Measurements from ENCODE around the gene GCH1. TPM values are rescaled to one million over a fixed set of nuclear protein-coding genes. Genes with fewer than 3 reads are reported as not detected.

Gene GCH1
- total RNA-seq, 1 donor from 2014 or later = 3.6 TPM

DNA sequence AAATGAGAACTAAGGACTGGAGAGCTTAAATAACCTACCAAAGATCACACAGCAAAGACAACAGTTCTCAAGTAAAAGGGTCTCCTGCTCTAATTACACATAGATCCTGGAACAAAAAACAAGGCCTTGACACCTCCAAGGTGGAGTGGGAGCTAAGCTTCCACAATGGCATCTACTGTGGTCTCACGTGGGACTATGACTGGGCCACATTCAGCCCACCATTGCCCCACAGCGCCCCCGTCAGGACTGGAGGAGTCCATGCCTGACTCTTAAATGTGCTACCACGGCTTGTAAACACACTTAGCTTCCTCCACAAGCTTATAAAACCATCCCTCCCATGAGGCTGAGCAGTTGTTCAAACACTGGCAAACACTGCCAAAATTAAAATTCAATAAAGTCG is 88.5 kb downstream of the GCH1 start:
- Mint-ChIP-seq H3K4me3 (ENCODE audit: unreplicated experiment) (no peak overlapping the region), H3K9me3 (ENCODE audit: unreplicated experiment) (peaks cover 5% of the 10 kb centered on the region), H3K27ac (ENCODE audit: unreplicated experiment) (no peak overlapping the region), H3K4me1 (ENCODE audit: low read depth, unreplicated experiment) (peaks cover 8% of the 10 kb centered on the region), H3K36me3 (ENCODE audit: low read depth, unreplicated experiment) (peaks cover 2% of the 10 kb centered on the region), H3K27me3 (ENCODE audit: low read depth, unreplicated experiment) (peaks cover 19% of the 10 kb centered on the region)
- no peak overlapping the region for H3K4me2 ChIP-seq (ENCODE audit: low read length)
- peaks cover 3% of the 10 kb centered on the region for H3K27me3 ChIP-seq (ENCODE audit: insufficient read depth, low read length)
- no peak for TF ChIP-seq EZH2 (IDR thresholded peaks at IDR 0.05; ENCODE audit: insufficient read depth, low read length)
- TF ChIP-seq, protein P1, sequence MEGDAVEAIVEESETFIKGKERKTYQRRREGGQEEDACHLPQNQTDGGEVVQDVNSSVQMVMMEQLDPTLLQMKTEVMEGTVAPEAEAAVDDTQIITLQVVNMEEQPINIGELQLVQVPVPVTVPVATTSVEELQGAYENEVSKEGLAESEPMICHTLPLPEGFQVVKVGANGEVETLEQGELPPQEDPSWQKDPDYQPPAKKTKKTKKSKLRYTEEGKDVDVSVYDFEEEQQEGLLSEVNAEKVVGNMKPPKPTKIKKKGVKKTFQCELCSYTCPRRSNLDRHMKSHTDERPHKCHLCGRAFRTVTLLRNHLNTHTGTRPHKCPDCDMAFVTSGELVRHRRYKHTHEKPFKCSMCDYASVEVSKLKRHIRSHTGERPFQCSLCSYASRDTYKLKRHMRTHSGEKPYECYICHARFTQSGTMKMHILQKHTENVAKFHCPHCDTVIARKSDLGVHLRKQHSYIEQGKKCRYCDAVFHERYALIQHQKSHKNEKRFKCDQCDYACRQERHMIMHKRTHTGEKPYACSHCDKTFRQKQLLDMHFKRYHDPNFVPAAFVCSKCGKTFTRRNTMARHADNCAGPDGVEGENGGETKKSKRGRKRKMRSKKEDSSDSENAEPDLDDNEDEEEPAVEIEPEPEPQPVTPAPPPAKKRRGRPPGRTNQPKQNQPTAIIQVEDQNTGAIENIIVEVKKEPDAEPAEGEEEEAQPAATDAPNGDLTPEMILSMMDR (IDR thresholded peaks at IDR 0.05; ENCODE audit: insufficient read depth, low read depth, low read length) = peak; percentile 17
- FAIRE-seq = no peak
- peaks cover 8% of the 10 kb centered on the region for H3K4me1 ChIP-seq (ENCODE audit: insufficient read depth, low read length)
- H4K20me1 ChIP-seq (ENCODE audit: insufficient read depth, low read length) = no peaks in the 10 kb centered on the region
- H3K27ac ChIP-seq (ENCODE audit: low read depth, low read length) = no peak overlapping the region
- H3K9me3 ChIP-seq (ENCODE audit: insufficient read depth, low read depth, low read length) = no peaks in the 10 kb centered on the region
- H3K4me3 ChIP-seq (ENCODE audit: insufficient read depth, low read depth, low read length) = no peak overlapping the region
- no peak for DNase-seq (ENCODE audit: low read depth)
- no peaks in the 10 kb centered on the region for H3K79me2 ChIP-seq (ENCODE audit: insufficient read depth, low read length)
- H3K9ac ChIP-seq (ENCODE audit: low read length) = no peak overlapping the region
- no peaks in the 10 kb centered on the region for H3K36me3 ChIP-seq (ENCODE audit: insufficient read depth, low read length)
- no peak overlapping the region for H2AFZ ChIP-seq (ENCODE audit: low read depth, low read length)

DNA sequence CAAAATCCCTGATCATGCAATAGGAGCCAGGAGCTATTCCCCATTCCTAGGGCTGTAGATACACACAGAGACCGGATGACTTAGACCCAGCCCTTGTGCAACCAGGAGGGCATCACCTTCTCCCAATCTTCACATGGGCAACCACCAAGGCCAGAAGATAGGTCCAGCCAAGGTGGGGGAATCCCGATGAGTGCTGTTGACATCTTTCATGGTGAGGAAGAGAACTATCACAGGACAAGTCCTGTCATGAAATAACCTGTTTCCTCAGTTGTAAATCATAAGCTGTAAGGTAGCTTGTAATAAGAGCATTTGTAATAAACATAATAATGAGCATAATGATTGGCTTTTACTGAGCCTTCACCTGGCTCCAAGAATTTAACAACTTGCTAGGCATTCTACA is 89.5 kb downstream of the GCH1 start:
- Histone ChIP-seq H3K27me3 (ENCODE audit: insufficient read depth, low read length) (peaks cover 3% of the 10 kb centered on the region), H3K4me1 (ENCODE audit: insufficient read depth, low read length) (no peaks in the 10 kb centered on the region), H3K27ac (ENCODE audit: low read depth, low read length) (no peak overlapping the region), H3K79me2 (ENCODE audit: insufficient read depth, low read length) (no peaks in the 10 kb centered on the region), H2AFZ (ENCODE audit: low read depth, low read length) (no peak overlapping the region), H3K9ac (ENCODE audit: low read length) (no peak overlapping the region), H4K20me1 (ENCODE audit: insufficient read depth, low read length) (no peaks in the 10 kb centered on the region), H3K4me2 (ENCODE audit: low read length) (no peak overlapping the region), H3K9me3 (ENCODE audit: insufficient read depth, low read depth, low read length) (no peaks in the 10 kb centered on the region), H3K4me3 (ENCODE audit: insufficient read depth, low read depth, low read length) (no peak overlapping the region), H3K36me3 (ENCODE audit: insufficient read depth, low read length) (no peaks in the 10 kb centered on the region)
- H3K27me3 Mint-ChIP-seq (ENCODE audit: low read depth, unreplicated experiment) = peaks cover 19% of the 10 kb centered on the region
- DNase-seq (ENCODE audit: low read depth) = no peak
- TF ChIP-seq EZH2 (IDR thresholded peaks at IDR 0.05; ENCODE audit: insufficient read depth, low read length) = no peak
- TF ChIP-seq, protein P1 (IDR thresholded peaks at IDR 0.05; ENCODE audit: insufficient read depth, low read depth, low read length) = no peak
- no peak overlapping the region for H3K27ac Mint-ChIP-seq (ENCODE audit: unreplicated experiment)
- H3K36me3 Mint-ChIP-seq (ENCODE audit: low read depth, unreplicated experiment) = peaks cover 2% of the 10 kb centered on the region
- no peak for FAIRE-seq
- peaks cover 2% of the 10 kb centered on the region for H3K4me1 Mint-ChIP-seq (ENCODE audit: low read depth, unreplicated experiment)
- peaks cover 5% of the 10 kb centered on the region for H3K9me3 Mint-ChIP-seq (ENCODE audit: unreplicated experiment)
- peak overlapping the region; percentile 70 for H3K4me3 Mint-ChIP-seq (ENCODE audit: unreplicated experiment)

DNA sequence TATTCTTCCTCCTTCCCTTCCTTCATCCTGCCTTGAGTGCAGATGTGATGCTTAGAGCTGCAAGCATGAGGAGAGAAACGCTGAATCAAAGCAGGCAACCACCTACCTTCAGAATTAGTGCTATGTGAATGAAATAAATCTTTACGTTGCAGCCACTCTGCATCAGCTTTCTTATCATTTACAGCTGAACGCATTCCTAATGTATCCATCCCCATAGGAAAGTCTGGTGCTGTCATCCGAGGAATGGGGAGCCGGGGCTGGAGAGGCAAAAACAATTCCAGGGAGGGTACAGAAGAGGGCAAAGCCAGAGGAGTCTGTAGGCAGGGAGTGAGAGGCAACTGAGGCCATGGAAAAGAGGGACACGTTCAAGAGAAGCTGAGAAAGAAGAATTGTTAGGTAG is 90.0 kb downstream of the GCH1 start:
- H3K4me2 ChIP-seq (ENCODE audit: low read length) = no peak overlapping the region
- FAIRE-seq (no peak), DNase-seq (ENCODE audit: low read depth) (no peak)
- H2AFZ ChIP-seq (ENCODE audit: low read depth, low read length) = no peak overlapping the region
- H3K4me1 Mint-ChIP-seq (ENCODE audit: low read depth, unreplicated experiment) = no peaks in the 10 kb centered on the region
- H3K4me3 Mint-ChIP-seq (ENCODE audit: unreplicated experiment) = peak overlapping the region; percentile 70
- peaks cover 3% of the 10 kb centered on the region for H3K27me3 ChIP-seq (ENCODE audit: insufficient read depth, low read length)
- peaks cover 2% of the 10 kb centered on the region for H3K36me3 Mint-ChIP-seq (ENCODE audit: low read depth, unreplicated experiment)
- H3K9me3 Mint-ChIP-seq (ENCODE audit: unreplicated experiment) = peaks cover 5% of the 10 kb centered on the region
- no peak overlapping the region for H3K27ac ChIP-seq (ENCODE audit: low read depth, low read length)
- no peaks in the 10 kb centered on the region for H4K20me1 ChIP-seq (ENCODE audit: insufficient read depth, low read length)
- peaks cover 23% of the 10 kb centered on the region for H3K27me3 Mint-ChIP-seq (ENCODE audit: low read depth, unreplicated experiment)
- H3K9me3 ChIP-seq (ENCODE audit: insufficient read depth, low read depth, low read length) = no peaks in the 10 kb centered on the region
- no peaks in the 10 kb centered on the region for H3K36me3 ChIP-seq (ENCODE audit: insufficient read depth, low read length)
- H3K4me3 ChIP-seq (ENCODE audit: insufficient read depth, low read depth, low read length) = no peak overlapping the region
- no peak for TF ChIP-seq EZH2 (IDR thresholded peaks at IDR 0.05; ENCODE audit: insufficient read depth, low read length)
- TF ChIP-seq, protein P1 (IDR thresholded peaks at IDR 0.05; ENCODE audit: insufficient read depth, low read depth, low read length) = no peak
- H3K4me1 ChIP-seq (ENCODE audit: insufficient read depth, low read length) = no peaks in the 10 kb centered on the region
- H3K27ac Mint-ChIP-seq (ENCODE audit: unreplicated experiment) = no peak overlapping the region
- no peaks in the 10 kb centered on the region for H3K79me2 ChIP-seq (ENCODE audit: insufficient read depth, low read length)
- no peak overlapping the region for H3K9ac ChIP-seq (ENCODE audit: low read length)
